Femur (tissue), 1 donor: ENCODE data around the gene SLC12A6.

Experiments
- DNase-seq: peaks from one replicate; pipeline ENCODE4 v3.0.0-alpha.2; 2017

Gene SLC12A6

DNA sequence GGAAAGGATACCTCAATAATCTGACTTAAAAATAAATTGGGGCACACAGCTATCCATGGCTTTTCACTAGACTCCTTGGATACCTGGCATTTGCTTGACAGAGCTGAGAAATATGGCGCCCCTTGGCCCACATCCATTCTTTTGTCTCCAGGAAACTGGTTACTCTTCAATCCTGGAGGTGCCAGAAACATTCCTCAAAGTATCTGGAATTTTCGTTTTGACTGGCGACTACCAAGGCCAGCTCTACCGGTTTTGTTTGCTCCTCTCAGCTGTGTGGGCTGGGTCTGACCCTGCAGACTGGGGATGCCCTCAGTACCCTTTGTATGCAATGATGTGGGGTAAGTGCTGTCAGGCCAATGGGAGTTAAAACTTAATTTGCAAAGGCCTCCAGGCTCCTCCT, 154.6 kb downstream of the SLC12A6 start:
- no peak for DNase-seq
